Motor neuron (in vitro differentiated cells): Measurements from ENCODE around the gene CD109. TPM values are rescaled to one million over a fixed set of nuclear protein-coding genes. Genes with fewer than 3 reads are reported as not detected.
A peak's percentile ranks its signal among the peaks of the same experiment; 100 is the strongest.
"Not testable (repeated sequence)": the region's sequence is repeated elsewhere in the genome, so short reads cannot be mapped to it uniquely, and the experiment has no call there.

Experiments used
- ATAC-seq, 8 experiments: fragments of 200-7000 bp; cut with Tn5 transposase; replicated peaks in 6 of 8; 2 replicates each; pipeline ENCODE4 v1.8.0; 2021; ENCODE audit warnings: mild to moderate bottlenecking in 8 of 8, moderate library complexity in 8 of 8
- H3K27ac ChIP-seq, 2 donors: fragments of 250-450 bp; sonication (Bioruptor Pico); 2 replicates each; pipeline ENCODE4 v1.9.0; 2021; ENCODE audit warnings: antibody characterized with exemption in 2 of 2, mild to moderate bottlenecking in 2 of 2, moderate library complexity in 1 of 2
- H3K4me1 ChIP-seq, 2 donors: fragments of 250-450 bp; sonication (Bioruptor Pico); replicated peaks in 1 of 2; 2 replicates each; pipeline ENCODE4 v1.6.1; 2021; ENCODE audit warnings: antibody characterized with exemption in 2 of 2, mild to moderate bottlenecking in 2 of 2, moderate library complexity in 1 of 2
- H3K4me3 ChIP-seq, 5 donors: fragments of 250-450 bp; sonication (Bioruptor Pico); 2 replicates each; pipeline ENCODE4 v1.9.0; 2021; ENCODE audit warnings: antibody characterized with exemption in 5 of 5, mild to moderate bottlenecking in 5 of 5, moderate library complexity in 4 of 5
- WGBS, 10 experiments: fragments of 450-650 bp; shearing (Covaris generic); methylation state at CpG; one replicate each; pipeline ENCODE4 v1.0.0; 2022; 5-methylcytosine and 5-hydroxymethylcytosine counted together
- in situ Hi-C, 9 experiments: fragments of 400-800 bp; cut with MboI; loops; one replicate each; pipeline ENCODE4 v1.15.0; 2021; ENCODE audit warnings: low sequenced_read_pairs in 9 of 9, low pct_unique_long_range_greater_than_20kb in 2 of 9; ENCODE audit not compliant: unreplicated experiment in 9 of 9
- total RNA-seq, 8 experiments: library from RNA; unstranded; fragments of 300-600 nt; gene quantifications; 2 replicates each; pipeline versions ENCODE4 v1.2.3 to v1.2.4, GENCODE V29; 2022

Gene CD109
- total RNA-seq, 8 experiments from 2014 or later: 0.21 to 24.1 (median 5.2) TPM

DNA sequence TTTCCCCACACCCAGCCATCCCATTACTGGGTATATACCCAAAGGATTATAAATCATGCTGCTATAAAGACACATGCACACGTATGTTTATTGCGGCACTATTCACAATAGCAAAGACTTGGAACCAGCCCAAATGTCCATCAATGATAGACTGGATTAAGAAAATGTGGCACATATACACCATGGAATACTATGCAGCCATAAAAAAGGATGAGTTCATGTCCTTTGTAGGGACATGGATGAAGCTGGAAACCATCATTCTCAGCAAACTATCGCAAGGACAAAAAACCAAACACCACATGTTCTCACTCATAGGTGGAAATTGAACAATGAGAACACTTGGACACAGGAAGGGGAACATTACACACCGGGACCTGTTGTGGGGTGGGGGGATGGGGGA lies 110.0 kb downstream of the CD109 start:
- ATAC-seq, H3K27ac ChIP-seq, in situ Hi-C loops, H3K4me3 ChIP-seq, H3K4me1 ChIP-seq: not testable (repeated sequence)
- WGBS, 10 experiments: no CpG with 5 or more reads among the region's 4 CpGs

DNA sequence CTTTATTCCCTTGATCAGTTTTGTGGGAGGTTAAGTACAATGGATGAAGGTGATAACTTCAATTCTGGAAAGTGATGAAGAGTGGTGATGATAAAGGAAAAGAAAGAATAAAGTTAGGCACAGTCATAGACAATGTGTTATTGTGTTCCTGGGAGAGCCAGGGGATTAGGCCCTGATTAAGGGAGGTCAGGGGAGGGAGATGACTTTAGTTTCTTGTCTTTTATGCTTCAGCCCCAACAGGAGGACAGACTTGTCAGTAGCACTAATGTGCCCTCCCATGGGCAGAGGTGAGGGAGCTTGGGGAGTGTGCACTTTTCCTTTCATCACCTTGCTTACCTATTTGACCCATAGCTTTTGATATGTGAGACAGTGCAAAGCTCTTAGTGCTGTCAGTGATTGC lies 115.7 kb downstream of the CD109 start:
- no peak overlapping the region for H3K4me3 ChIP-seq
- ATAC-seq: no peak
- H3K4me1 ChIP-seq: no peaks in the 10 kb centered on the region
- H3K27ac ChIP-seq: no peak overlapping the region
- in situ Hi-C loops: no loop called here

DNA sequence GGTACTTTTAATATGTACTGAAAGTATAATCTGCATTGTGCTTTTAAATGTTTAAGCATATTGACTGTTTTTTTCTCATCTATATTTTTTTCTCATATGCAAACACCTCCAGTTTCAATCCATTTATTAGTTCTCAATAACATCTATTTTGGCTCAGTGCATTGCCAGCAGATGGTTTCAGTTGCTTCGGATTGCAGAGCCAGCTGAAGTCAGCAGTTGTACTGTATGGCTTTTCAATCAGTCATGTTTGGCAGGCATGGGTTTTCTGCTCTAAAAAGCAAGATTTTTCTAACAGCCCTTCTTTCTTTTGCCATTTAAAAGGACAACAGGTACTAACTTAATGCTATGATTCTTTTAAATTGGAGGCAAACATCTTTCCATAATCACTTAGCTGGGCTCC lies 121.2 kb downstream of the CD109 start:
- ATAC-seq: no peak
- WGBS, 10 experiments: 0 to 100% (median 75%) methylated on average over 1 of the region's 1 CpG; no CpG with 5 or more reads in 5 of the 10 experiments
- in situ Hi-C loops: no loop called here

DNA sequence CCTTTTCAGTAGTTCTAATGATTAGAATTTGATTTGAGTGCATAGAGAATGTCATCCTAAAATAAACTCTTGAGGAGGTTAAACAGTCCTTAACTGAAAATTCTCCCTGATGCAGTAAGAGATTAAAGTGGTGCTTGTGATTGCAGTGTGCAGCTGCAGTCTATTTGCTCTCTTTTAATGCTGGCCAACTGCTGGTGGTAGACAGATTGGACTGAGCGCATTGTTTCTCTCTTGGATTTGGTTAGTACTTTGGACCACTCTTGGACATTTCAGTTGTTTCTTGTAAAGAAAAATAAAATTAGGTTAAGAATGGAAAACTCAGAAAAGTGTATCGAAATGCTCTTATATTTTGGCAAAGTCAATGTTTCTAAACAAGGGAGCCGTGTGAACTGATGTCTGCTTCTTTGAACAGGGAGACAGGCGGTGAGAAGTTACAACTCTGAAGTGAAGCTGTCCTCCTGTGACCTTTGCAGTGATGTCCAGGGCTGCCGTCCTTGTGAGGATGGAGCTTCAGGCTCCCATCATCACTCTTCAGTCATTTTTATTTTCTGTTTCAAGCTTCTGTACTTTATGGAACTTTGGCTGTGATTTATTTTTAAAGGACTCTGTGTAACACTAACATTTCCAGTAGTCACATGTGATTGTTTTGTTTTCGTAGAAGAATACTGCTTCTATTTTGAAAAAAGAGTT lies 127.2 kb downstream of the CD109 start:
- no peak overlapping the region for H3K27ac ChIP-seq
- no peaks in the 10 kb centered on the region for H3K4me1 ChIP-seq
- ATAC-seq: no peak
- in situ Hi-C loops: no loop called here
- no peak overlapping the region for H3K4me3 ChIP-seq
- 7 to 93% (median 75%) methylated on average over 1 to 6 of the region's 6 CpGs for WGBS, 10 experiments

More for the DNA sequence above, 121.2 kb downstream of the CD109 start:
- Histone ChIP-seq H3K4me3 (no peak overlapping the region), H3K4me1 (no peaks in the 10 kb centered on the region), H3K27ac (no peak overlapping the region)

DNA sequence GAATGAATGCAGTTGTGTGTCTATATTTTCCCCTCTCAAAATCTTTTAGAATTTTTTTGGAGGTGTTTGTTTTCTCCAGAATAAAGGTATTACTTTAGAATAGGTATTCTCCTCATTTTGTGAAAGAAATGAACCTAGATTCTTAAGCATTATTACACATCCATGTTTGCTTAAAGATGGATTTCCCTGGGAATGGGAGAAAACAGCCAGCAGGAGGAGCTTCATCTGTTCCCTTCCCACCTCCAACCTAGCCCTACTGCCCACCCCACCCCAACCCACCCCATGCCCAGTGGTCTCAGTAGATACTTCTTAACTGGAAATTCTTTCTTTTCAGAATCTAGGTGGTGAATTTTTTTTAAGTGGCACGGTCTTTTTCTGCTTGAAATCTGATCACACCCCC lies 127.8 kb downstream of the CD109 start:
- no peak for ATAC-seq
- no peak overlapping the region for H3K27ac ChIP-seq
- in situ Hi-C loops: no loop called here
- 100% methylated on average over 1 of the region's 1 CpG; no CpG with 5 or more reads in 8 of the 10 experiments for WGBS, 10 experiments
- H3K4me3 ChIP-seq: no peak overlapping the region
- H3K4me1 ChIP-seq: no peaks in the 10 kb centered on the region

DNA sequence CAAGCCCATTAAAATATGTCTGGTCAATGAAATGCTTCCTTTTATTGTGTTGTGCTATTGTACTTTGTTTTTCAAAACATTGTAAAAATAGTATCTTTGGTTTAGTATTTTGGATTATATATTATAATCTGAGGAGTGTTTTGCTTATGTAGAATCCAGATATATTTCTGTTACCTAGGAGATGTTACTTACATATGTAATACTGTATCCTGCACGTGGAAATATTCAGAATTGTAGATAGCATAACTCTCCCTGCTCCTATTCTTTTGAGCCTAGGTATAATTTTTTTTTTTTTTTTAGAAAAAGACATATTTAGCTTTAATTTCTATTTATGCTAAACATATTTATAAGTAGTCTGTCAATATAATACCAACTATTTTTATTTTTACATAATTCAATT lies 130.6 kb downstream of the CD109 start:
- H3K4me1 ChIP-seq: no peaks in the 10 kb centered on the region
- no peak overlapping the region for H3K27ac ChIP-seq
- WGBS, 10 experiments: 0 to 92% (median 46%) methylated on average over 1 of the region's 1 CpG
- no peak overlapping the region for H3K4me3 ChIP-seq
- in situ Hi-C loops: no loop called here
- ATAC-seq: peak in 2 of 8 experiments; percentile 61

DNA sequence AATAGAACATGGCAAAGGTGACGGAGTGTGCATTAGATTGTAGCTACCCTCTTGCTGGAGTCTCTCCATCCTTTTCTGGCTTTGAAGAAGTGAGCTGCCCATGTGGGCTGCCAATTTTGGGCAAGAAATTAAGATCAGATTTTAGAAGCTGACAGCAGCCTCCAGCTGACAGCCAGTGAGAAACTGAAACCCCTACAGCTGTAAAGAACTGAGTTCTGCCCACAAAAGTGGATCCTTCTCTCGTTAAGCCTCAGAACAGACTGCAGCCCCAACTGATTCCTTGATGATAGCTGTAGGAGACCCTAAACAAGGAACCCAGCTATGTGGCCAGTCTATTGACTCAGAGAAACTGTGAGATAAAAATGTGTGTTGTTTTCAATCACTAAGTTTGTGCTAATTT lies 134.1 kb downstream of the CD109 start:
- in situ Hi-C loops: no loop called here
- no peak overlapping the region for H3K27ac ChIP-seq
- WGBS, 10 experiments: 20 to 100% (median 80%) methylated on average over 1 to 2 of the region's 2 CpGs; no CpG with 5 or more reads in 6 of the 10 experiments
- no peak overlapping the region for H3K4me3 ChIP-seq
- H3K4me1 ChIP-seq: no peaks in the 10 kb centered on the region
- no peak for ATAC-seq

DNA sequence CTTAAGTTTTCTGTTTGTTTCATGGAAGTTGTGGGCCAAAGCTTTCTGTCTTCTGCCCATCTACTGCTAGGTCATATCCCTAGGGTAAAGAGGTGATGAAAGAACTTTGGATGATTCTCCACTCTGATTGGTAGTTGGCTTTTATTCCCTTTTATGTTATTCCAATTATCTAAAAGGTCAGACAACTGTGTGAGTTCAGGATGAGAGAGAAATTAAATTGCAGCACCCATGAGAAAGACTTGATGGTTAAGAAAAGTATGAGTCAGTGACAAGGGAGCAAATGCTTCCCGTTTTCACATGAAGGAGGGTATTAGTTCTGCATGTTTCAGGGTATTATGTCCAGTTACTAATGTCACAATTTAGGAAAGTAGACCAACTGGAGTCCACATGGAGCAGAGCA lies 136.3 kb downstream of the CD109 start:
- Histone ChIP-seq H3K4me3 (no peak overlapping the region), H3K27ac (no peak overlapping the region), H3K4me1 (no peaks in the 10 kb centered on the region)
- no peak for ATAC-seq
- in situ Hi-C loops: no loop called here
- 0 to 83% (median 13%) methylated on average over 1 of the region's 1 CpG; no CpG with 5 or more reads in 5 of the 10 experiments for WGBS, 10 experiments

DNA sequence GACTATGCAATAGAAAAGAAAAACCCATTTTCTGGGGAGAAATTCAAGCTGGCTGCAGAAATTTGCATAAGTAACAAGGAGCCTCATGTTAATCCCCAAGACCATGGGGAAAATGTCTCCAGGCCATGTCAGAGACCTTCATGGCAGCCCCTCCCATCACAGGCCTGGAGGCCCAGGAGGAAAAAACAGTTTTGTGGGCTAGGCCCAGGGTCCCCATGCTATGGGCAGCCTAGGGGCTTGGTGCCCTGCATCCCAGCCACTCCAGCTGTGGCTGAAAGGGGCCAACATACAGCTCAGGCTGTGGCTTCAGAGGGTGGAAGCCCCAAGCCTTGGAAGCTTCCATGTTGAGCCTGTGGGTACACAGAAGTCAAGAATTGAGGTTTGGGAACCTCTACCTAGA lies 148.7 kb downstream of the CD109 start:
- ATAC-seq, in situ Hi-C loops, H3K4me1 ChIP-seq, H3K27ac ChIP-seq, H3K4me3 ChIP-seq: not testable (repeated sequence)

DNA sequence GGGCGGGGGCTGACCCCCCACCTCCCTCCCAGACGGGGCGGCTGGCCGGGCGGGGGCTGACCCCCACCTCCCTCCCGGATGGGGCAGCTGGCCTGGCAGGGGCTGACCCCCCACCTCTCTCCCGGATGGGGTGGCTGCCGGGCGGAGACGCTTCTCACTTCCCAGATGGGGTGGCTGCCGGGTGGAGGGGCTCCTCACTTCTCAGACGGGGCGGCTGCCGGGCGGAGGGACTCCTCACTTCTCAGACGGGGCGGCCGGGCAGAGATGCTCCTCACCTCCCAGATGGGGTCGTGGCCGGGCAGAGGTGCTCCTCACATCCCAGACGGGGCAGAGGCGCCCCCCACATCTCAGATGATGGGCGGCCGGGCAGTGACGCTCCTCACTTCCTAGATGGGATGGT lies 155.0 kb downstream of the CD109 start:
- ATAC-seq, H3K4me3 ChIP-seq, H3K4me1 ChIP-seq, H3K27ac ChIP-seq, in situ Hi-C loops: not testable (repeated sequence)
- no CpG with 5 or more reads among the region's 25 CpGs for WGBS, 10 experiments

DNA sequence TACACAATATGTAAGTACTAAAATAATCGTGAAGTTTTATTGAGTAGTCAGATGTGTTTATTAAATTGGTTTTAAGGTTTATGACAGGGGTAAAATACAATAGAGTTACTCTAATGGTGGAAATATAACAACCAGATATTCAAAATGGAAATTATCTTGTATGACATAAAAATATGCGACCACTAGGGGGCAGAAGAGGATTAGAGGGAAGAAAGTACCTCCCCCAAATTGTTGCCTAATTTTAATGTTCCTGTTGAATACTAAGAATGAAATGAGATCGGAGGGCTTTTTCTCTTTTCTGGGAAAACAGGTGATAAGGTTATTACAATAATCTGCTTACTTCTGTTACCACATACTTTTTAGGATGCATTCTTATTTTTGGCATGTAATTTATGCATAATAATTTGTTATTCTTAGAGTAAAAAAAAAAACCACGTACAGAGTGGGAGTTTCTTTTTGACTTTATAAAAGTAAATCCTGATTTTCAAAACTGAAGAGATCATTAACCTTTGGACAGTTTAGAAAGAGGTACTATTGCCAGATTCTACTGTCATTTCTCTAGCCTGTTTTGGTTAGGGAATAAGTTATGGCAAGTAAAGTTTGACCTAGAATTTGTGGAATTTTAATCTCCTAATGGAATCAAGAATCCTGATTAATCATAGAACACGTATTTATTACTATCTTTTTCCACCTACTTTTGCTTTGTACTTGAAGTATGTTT lies 159.2 kb downstream of the CD109 start:
- no peaks in the 10 kb centered on the region for H3K4me1 ChIP-seq
- H3K27ac ChIP-seq: no peak overlapping the region
- ATAC-seq: peak in 1 of 8 experiments; percentile 40
- no peak overlapping the region for H3K4me3 ChIP-seq
- in situ Hi-C loops: no loop called here
- 0 to 56% (median 15%) methylated on average over 3 to 5 of the region's 5 CpGs for WGBS, 10 experiments

DNA sequence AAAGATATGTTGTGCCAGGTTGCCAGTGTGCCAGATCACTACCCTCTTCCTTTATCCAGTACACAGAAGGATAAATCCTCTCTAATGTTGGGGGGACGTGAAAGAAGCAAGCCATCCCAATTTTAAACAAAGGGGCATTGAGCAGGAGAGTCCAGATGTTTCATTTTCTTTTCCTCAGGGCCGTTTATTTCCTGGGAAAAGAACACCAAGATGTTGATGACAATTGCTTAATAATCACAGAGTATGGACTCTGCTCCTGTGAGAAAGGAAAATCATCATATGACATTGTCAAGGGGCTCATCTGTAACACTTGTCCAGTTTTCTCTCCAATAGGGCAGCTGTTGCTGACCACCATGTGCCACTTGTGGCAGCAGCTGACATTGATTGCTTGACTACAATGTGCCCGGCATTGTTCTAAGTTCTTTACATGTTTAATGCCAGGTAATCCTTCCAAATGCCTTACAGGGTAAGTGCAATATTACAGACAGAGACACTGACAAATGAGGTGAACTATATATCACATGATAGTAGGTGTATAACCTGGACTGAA lies 161.4 kb downstream of the CD109 start:
- ATAC-seq: no peak
- in situ Hi-C loops: no loop called here
- WGBS, 10 experiments: 0 to 90% (median 60%) methylated on average over 1 to 3 of the region's 3 CpGs; no CpG with 5 or more reads in 3 of the 10 experiments
- Histone ChIP-seq H3K4me3 (no peak overlapping the region), H3K4me1 (no peaks in the 10 kb centered on the region), H3K27ac (no peak overlapping the region)

DNA sequence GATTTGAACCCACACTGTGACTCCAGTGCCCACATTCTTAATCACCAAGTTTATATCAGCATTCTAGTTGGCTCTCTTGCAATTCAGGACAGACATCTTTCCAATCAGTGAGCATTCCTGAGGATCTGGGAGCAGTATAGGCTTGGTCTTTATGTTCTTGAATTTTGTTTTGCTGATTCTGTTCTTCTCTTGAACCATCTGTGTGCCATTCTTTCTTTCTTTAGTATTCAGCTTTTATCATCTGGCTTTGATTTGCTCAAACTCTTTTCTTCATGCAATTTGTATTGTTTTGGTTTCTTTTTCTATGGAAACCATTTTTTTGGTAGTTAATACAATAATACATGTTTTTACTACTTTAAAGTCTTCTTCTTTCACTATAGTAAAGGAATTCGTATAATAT lies 162.4 kb downstream of the CD109 start:
- Histone ChIP-seq H3K27ac (no peak overlapping the region), H3K4me1 (no peaks in the 10 kb centered on the region), H3K4me3 (no peak overlapping the region)
- in situ Hi-C loops: no loop called here
- ATAC-seq: peak in 2 of 8 experiments; percentile 32 to 64
- WGBS, 10 experiments: 53 to 100% (median 75%) methylated on average over 1 of the region's 1 CpG; no CpG with 5 or more reads in 3 of the 10 experiments
